ENCODE results near the gene LIPJ. TPM values are rescaled to one million over a fixed set of nuclear protein-coding genes. Genes with fewer than 3 reads are reported as not detected.

LIPJ gene
- polyA plus RNA-seq, 1 donor from 2014 or later: 0.15 TPM

DNA sequence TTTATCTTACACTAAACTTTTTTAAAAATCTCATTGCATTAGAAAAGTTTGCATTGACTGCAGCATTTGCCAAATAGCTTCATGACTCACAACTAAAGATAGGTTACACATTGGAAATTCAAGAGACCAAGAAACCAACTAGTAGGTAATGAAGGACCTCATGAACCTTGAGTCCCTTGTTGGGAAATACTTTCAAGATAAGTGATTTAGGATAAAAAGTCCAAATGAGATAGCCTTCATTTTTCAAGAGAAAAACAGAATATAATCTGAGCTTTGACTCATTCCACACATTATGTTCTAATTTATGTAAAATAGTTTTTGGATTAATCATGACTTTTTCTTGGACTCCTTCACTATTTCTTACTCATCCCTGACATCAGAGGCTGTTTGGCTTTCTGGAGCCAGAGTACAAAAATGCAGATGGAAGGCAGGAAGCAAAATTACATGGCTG, 64.6 kb downstream of the LIPJ start:
- no peaks in the 10 kb centered on the region for H3K36me3 ChIP-seq (ENCODE audit: insufficient read depth, low read length)
- TF ChIP-seq MXI1 (conservative IDR thresholded peaks at IDR 0.05; ENCODE audit: poor library complexity, severe bottlenecking) (no peak), CTCF (IDR thresholded peaks at IDR 0.05; ENCODE audit: poor library complexity, severe bottlenecking) (no peak), SMC3 (conservative IDR thresholded peaks at IDR 0.05; ENCODE audit: poor library complexity) (no peak), RAD21 (conservative IDR thresholded peaks at IDR 0.05) (no peak), EP300 (conservative IDR thresholded peaks at IDR 0.05; ENCODE audit: poor library complexity, severe bottlenecking) (no peak), POLR2AphosphoS5 (IDR thresholded peaks at IDR 0.05) (no peak), TAF1 (IDR thresholded peaks at IDR 0.05; ENCODE audit: low read depth) (no peak), REST (IDR thresholded peaks at IDR 0.05; ENCODE audit: borderline replicate concordance) (no peak), EZH2 (IDR thresholded peaks at IDR 0.05; ENCODE audit: borderline replicate concordance, insufficient read depth, low read length, poor library complexity, severe bottlenecking) (no peak)
- H3K4me3 ChIP-seq (ENCODE audit: low read length): no peak overlapping the region
- no peaks in the 10 kb centered on the region for H3K9me3 ChIP-seq (ENCODE audit: low read length)
- no peaks in the 10 kb centered on the region for H4K20me1 ChIP-seq (ENCODE audit: insufficient read depth)
- H3K9me2 ChIP-seq (ENCODE audit: insufficient read depth, low read length): no peaks in the 10 kb centered on the region
- H3F3A ChIP-seq (ENCODE audit: insufficient read depth, low read length, poor library complexity, severe bottlenecking): no peaks in the 10 kb centered on the region
- no peak overlapping the region for H3K27ac ChIP-seq (ENCODE audit: low read length)
- no peak overlapping the region for H3K4me2 ChIP-seq (ENCODE audit: low read length)
- no peaks in the 10 kb centered on the region for H3K27me3 ChIP-seq (ENCODE audit: insufficient read depth, low read depth, low read length)
- no peak overlapping the region for H2AFZ ChIP-seq (ENCODE audit: low read depth, low read length)
- H3K9ac ChIP-seq (ENCODE audit: low read length): no peak overlapping the region
- no peaks in the 10 kb centered on the region for H3K79me2 ChIP-seq (replicated peaks; ENCODE audit: insufficient read depth, low read length)

DNA sequence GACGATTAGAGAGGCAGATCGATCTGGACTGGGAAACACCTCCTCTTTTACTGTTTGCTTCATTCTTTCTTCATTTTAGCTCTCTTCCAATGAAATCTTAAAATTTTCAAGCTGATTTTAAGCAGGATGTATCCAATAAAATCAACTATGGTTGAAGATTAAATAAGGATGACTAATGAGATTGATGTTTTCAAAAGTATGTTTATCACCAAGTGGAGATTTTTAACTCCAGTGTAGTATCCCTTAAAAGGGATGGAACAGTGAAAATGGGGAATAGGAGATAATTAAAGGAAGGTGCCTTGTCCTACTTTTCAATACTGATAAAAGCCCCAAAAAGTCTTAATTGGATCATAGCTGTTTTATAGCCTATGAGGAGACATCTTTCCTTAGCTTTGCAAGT, 66.1 kb downstream of the LIPJ start:
- Histone ChIP-seq H3K4me2 (ENCODE audit: low read length) (no peak overlapping the region), H3K27ac (ENCODE audit: low read length) (no peak overlapping the region), H3K79me2 (replicated peaks; ENCODE audit: insufficient read depth, low read length) (no peaks in the 10 kb centered on the region), H4K20me1 (ENCODE audit: insufficient read depth) (no peaks in the 10 kb centered on the region), H2AFZ (ENCODE audit: low read depth, low read length) (no peak overlapping the region), H3K9me3 (ENCODE audit: low read length) (no peaks in the 10 kb centered on the region), H3K36me3 (ENCODE audit: insufficient read depth, low read length) (no peaks in the 10 kb centered on the region), H3K9ac (ENCODE audit: low read length) (no peak overlapping the region), H3K9me2 (ENCODE audit: insufficient read depth, low read length) (no peaks in the 10 kb centered on the region), H3K4me3 (ENCODE audit: low read length) (no peak overlapping the region), H3F3A (ENCODE audit: insufficient read depth, low read length, poor library complexity, severe bottlenecking) (no peaks in the 10 kb centered on the region), H3K27me3 (ENCODE audit: insufficient read depth, low read depth, low read length) (no peaks in the 10 kb centered on the region)
- no peak for TF ChIP-seq EZH2 (IDR thresholded peaks at IDR 0.05; ENCODE audit: borderline replicate concordance, insufficient read depth, low read length, poor library complexity, severe bottlenecking)
- TF ChIP-seq RAD21 (conservative IDR thresholded peaks at IDR 0.05): no peak
- TF ChIP-seq REST (IDR thresholded peaks at IDR 0.05; ENCODE audit: borderline replicate concordance): no peak
- TF ChIP-seq TAF1 (IDR thresholded peaks at IDR 0.05; ENCODE audit: low read depth): no peak
- TF ChIP-seq POLR2AphosphoS5 (IDR thresholded peaks at IDR 0.05): no peak
- TF ChIP-seq SMC3 (conservative IDR thresholded peaks at IDR 0.05; ENCODE audit: poor library complexity): no peak
- no peak for TF ChIP-seq MXI1 (conservative IDR thresholded peaks at IDR 0.05; ENCODE audit: poor library complexity, severe bottlenecking)
- no peak for TF ChIP-seq EP300 (conservative IDR thresholded peaks at IDR 0.05; ENCODE audit: poor library complexity, severe bottlenecking)

Measured in neural cell (in vitro differentiated cells).